Erythroblast (primary cell): ENCODE results near the gene PAQR9.

ENCODE experiments used
- GATA1 ChIP-seq: IDR thresholded peaks from 2 replicates; pipeline ENCODE4 v1.6.1; 2011; ENCODE audit warnings: low read depth, mild to moderate bottlenecking, control low read depth, low read length, moderate library complexity
- POLR2A ChIP-seq: IDR thresholded peaks from 2 replicates; pipeline ENCODE4 v1.6.1; 2011; ENCODE audit warnings: mild to moderate bottlenecking, low read length

DNA sequence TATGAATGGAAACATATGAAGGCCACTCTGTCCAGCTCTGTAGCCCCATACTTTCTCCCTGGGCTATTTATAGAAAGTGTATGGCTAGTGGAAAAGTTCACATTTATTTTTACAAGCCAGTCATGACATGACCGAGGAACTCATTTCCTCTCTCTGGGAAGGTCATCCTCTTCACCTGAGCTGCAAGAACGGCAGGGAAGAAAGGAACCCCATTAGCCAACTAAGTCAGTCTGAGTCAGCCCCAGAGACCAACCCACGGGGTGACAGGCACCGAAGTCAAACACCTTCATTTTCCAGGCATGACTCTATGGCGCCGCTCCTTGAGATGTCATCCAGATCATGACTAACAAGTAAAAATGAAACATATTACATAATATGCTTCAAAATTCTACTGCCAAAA, 4.8 kb downstream of the PAQR9 start:
- peak; percentile 5 for TF ChIP-seq POLR2A
- TF ChIP-seq GATA1 = no peak
